HG02884 (cell line): ENCODE results near the gene ODAD3.
"Not testable (repeated sequence)": the region's sequence is repeated elsewhere in the genome, so short reads cannot be mapped to it uniquely, and the experiment has no call there.

Experiments used
- ATAC-seq: cut with Tn5 transposase; IDR thresholded peaks from one replicate; pipeline ENCODE4 v1.9.1; 2021; ENCODE audit warnings: mild to moderate bottlenecking, moderate library complexity; ENCODE audit not compliant: unreplicated experiment

ODAD3 gene

DNA sequence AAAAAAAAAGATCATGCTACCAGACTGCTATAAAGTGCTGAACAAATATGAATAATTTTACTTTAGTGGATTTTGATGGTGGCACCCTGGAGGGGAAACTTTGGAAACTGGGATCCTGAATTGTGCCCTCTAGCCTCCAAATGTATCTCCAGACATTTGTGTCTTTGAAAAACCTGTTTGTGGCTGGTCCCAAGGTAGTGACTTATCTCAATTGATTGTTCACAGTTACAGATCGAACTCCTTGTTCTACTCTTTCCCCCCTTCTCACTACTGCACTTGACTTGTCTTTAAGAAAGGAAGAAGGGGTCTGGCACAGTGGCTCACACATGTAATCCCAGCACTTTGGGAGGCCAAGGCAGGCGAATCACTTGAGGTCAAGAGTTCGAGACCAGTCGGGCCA lies 26.3 kb downstream of the ODAD3 start:
- no peak for ATAC-seq

GRCh38 chr19:11406703-11407236 lies 28.2 kb downstream of the ODAD3 start:
- not testable (repeated sequence) for ATAC-seq

- no peak for ATAC-seq
These were observed 28.9 kb downstream of the ODAD3 start for GRCh38 chr19:11405846-11406643.

DNA sequence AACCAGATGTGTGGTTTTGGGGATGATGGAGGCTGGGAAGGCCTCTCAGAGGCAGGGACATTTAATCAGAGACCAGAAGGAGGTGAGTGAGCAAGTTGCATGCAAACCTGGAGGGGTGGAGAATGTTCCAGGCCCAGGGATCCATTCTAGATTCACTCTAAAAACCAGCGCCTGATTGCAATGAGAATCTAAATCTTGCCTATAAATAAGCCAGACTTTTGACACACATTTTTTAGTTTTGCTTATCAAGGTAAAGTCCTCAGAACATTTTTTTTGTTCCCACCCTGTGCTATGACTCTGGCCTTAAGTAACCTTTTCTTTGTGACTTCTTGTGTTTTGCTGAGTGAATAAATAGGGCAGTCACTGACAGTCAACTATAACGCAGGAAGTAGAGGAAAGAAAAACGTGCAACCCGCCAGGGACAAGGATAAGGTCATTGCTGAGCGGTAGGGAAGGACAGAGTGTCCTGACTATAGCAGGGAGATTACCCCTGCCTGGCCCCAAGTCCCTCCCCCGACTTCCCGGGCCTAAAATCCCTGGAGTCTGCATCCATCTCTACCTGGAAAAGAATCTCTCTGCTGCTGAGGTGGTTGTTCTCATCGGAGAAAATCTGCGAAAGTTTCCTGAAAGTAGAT lies 30.2 kb downstream of the ODAD3 start:
- no peak for ATAC-seq

DNA sequence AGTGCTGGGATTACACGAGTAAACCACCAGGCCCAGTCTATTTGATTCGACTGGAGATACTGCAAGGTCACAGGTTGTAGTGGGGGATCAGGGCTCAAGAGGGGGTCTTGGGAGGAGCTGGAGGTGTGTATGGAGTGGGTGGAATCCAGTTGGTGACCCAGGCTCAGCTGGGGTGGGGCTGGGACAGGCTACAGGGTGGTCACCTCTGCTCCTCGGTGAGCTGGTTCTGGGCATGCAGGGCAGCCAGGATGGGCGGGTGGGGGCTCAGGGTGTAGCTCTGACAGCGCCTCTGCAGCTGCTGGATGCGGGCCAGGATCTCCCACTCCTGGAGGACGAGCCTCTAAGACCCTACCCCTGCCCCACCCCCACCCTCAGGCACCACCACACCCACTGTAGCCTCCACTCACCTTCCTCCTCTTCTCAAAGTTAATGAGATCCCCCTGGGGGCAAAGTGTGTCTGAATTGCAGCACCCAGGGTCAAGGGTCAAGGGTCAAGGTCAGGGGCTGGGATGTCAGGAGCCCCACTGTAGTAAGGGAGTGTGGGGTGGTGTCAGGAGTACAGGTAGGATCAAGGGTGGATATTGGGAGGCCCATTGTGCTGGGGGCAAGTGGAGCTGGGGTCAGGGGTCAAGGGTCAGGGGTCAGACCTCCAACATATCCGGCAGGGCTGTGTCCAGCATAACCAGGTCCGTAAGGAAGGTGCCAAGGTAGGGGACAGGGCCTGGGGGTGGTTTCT lies 32.9 kb downstream of the ODAD3 start:
- ATAC-seq, result no peak

- no peak for ATAC-seq
These were observed 34.1 kb downstream of the ODAD3 start for GRCh38 chr19:11400798-11401197.

- ATAC-seq, result no peak
These were observed 35.3 kb downstream of the ODAD3 start for GRCh38 chr19:11399667-11400066.

- ATAC-seq, result no peak
These were observed 37.8 kb downstream of the ODAD3 start for GRCh38 chr19:11397089-11397610.

- ATAC-seq, result no peak
These were observed 43.8 kb downstream of the ODAD3 start for GRCh38 chr19:11390933-11391680.

DNA sequence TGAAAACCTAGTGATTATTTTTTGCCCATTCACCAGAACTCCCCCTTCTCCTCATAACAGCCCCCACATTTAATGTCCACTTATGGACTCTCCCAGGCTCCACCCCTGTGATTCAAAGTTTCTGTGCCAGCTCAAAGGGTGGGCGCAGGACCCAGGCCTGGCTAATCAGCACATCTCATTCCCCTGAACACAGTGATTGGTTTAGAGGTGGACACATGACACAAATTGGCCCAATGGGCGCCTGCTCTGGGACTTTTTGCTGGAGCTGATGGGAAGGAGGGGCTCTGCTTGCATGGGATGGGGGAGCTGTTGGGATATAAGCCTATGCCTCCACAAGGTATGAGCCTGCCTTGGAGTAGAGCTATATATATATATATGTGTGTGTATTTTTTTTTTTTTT lies 44.6 kb downstream of the ODAD3 start:
- no peak for ATAC-seq

DNA sequence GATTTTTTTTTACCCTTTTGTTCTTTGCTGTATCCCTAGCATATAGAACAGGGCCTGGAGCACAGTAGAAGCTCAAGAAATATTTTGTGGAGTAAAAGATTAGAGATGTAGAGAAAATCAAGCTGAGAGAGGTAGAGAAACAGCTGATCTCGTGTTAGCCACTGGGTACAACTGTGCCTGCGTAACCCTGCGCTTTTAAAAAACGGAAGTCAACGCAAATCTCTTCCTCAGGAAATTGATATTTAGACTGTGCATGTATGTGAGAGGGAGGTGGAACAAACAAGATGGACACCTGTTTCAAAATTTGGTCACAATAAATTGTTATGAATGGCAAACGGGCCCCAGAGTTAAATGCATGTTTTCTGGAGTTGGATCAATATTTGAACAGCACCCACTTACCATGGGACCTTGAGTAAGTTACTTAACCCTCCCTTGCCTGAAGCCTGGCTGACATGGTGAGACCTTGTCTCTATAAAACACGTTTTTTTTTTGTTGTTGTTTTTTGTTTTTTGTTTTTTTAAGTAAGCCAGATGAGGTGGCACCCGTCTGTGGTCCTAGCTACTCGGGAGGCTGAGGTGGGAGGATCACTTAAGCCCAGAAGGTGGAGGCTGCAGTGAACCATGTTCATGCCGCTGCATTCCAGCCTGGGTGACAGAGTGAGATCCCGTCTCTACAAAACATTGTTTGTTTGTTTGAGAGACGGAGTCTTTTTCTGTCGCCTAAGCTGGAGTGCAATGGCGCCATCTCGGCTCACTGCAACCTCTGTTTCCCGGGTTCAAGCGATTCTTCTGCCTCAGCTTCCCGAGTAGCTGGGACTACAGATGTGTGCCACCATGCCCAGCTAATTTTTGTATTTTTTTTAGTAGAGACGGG lies 47.5 kb downstream of the ODAD3 start:
- ATAC-seq, result no peak

DNA sequence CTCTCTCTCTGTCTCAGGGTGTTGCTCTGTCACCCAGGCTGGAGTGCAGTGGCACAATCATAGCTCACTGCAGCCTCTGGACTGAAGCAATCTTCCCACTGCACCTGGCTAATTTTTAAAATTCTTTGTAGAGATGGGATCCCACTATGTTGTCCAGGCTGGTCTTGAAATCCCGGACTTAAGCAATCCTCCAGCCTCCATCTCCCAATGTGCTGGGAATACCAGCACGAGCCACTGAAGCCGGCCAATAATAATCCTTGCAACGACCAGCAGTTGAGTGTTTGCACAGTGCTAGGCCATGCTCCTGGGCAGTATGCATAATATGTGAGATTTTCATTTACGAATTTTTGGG lies 50.2 kb downstream of the ODAD3 start:
- no peak for ATAC-seq

DNA sequence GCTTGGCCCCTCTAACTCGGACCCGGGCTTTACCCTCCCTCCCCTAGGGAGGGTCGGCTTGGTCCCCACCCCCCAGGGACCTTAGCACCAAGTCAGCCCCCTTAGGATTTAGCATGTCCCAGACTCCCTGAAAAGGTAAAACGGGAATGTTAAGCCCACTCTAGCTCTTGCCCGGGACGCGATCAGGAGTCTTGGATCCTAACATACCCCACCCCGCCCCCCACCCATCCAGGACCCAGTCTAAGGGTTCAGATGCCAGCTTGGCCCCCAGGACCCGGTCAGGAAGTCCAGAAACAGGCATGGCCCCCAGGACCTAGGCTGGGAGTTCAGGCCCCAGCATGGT lies 51.2 kb downstream of the ODAD3 start:
- no peak for ATAC-seq

DNA sequence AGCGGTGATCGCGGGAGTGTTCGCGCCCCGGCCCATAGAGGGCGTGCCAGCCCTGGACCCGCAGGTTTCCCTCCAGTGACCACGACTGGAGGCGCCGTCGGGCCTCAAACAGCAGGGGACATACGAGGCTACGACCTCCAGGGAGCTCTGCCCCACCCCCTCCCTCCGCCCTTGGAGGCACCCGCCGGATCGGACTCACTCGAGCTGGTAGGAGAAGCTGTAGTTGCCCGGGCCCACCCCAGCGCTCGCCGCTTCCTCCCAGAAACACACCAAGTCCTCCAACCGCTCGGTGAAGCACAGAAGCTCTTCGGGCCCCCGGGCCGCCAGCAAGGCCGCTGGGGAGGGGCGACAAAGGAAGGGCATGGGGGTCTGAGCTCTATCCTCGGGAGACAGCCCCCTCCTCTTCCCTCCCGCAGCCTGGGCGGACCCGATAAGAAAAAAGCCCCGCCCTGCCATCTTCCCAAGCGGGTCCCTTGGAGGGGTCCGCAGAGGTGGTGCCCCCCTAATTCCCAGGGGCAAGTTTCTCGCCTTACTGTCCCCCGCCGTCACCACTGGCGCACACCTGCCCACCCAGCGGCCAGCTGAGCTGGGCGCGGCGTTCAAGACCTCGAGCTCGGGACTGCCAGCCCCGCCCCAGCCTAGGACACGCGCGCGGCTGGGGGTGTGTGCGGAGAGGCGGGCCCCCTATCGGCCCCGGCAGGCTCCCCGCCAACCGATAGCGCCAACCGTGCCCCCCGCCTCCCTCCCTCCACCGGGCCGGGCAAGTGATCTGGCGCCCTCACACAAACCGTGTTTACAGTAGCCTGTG lies 51.8 kb downstream of the ODAD3 start:
- no peak for ATAC-seq

GRCh38 chr19:11380653-11381537 lies 54.0 kb downstream of the ODAD3 start:
- peak; percentile 66 for ATAC-seq

DNA sequence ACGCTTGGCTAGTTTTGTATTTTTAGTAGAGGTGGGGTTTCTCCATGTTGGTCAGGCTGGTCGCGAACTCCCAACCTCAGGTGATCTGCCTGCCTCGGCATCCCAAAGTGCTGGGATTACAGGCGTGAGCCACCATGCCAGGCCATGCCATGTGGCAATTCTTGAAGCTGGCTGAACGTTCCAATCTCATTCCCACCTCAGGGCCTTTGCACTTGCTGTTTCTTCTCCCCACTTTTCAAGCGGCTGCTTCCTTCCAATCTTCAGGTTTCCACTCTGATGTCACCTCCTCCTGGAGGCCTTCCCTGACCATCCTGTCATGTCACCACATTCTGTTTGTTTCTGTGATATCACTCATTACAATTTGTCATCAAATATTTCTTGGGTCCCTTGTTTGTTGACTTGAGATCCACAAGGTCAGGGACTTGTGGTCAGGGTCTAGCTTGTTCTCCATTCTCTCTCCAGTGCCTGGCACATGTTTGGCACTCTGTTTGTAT lies 55.0 kb downstream of the ODAD3 start:
- no peak for ATAC-seq

- not testable (repeated sequence) for ATAC-seq
These were observed 55.6 kb downstream of the ODAD3 start for GRCh38 chr19:11379269-11379845.
